ENCODE data around the gene GNB5.

GNB5 gene

GRCh38 chr15:52146776-52147175 lies 44.4 kb downstream of the GNB5 start:
- in situ Hi-C loops (cut with HindIII; ENCODE audit: low sequenced_read_pairs): no loop called here

DNA sequence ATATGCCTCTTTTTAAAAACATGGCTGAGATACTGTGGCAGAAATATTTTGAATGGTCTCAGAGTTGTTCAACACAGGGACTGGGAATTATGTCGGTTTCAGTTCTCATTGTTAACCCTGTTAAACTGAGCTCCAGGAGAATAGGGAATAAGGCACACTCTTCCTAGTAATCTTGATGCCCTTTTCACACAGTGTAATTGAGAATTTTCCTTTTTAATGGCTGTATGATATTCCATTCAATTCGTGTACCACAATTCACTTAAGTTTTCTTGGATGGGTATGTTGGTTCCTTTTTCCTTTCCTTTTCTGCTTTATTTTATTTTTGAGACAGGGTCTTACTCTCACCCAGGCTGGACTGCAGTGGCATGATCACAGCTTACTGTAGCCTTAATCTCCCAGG lies 44.9 kb downstream of the GNB5 start:
- in situ Hi-C loops (cut with HindIII; ENCODE audit: low sequenced_read_pairs): no loop called here

- in situ Hi-C loops (cut with HindIII; ENCODE audit: low sequenced_read_pairs): loop anchor here (5.0 kb wide), 1 partner anchor 162 kb away; no protein-coding TSS in a partner anchor
Observed at GRCh38 chr15:52144656-52145178, 46.5 kb downstream of the GNB5 start.

DNA sequence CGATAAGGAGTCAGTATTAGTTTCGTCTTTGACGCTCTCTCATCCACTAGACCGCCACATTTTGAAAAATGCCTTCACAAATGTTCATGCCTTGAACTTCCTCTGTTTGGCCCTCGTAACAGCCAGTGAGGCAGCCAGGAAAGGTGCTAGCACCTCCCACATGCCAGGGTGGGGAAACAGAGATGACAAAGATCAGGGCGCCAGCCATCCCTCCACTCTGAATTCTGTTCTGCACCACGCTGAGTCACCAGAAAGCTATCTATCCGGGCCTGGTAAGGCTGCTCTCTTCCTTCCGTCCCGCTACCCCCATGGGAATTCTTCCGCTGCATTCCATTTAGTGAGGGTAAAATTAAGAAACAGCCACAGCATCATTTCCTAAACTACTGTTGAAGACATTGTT lies 47.3 kb downstream of the GNB5 start:
- in situ Hi-C loops (cut with HindIII; ENCODE audit: low sequenced_read_pairs): loop anchor here (5.0 kb wide), 1 partner anchor 162 kb away; no protein-coding TSS in a partner anchor

- in situ Hi-C loops (cut with HindIII; ENCODE audit: low sequenced_read_pairs): loop anchor here (5.0 kb wide), 1 partner anchor 158 kb away; no protein-coding TSS in a partner anchor
Observed at GRCh38 chr15:52140646-52141045, 50.5 kb downstream of the GNB5 start.

DNA sequence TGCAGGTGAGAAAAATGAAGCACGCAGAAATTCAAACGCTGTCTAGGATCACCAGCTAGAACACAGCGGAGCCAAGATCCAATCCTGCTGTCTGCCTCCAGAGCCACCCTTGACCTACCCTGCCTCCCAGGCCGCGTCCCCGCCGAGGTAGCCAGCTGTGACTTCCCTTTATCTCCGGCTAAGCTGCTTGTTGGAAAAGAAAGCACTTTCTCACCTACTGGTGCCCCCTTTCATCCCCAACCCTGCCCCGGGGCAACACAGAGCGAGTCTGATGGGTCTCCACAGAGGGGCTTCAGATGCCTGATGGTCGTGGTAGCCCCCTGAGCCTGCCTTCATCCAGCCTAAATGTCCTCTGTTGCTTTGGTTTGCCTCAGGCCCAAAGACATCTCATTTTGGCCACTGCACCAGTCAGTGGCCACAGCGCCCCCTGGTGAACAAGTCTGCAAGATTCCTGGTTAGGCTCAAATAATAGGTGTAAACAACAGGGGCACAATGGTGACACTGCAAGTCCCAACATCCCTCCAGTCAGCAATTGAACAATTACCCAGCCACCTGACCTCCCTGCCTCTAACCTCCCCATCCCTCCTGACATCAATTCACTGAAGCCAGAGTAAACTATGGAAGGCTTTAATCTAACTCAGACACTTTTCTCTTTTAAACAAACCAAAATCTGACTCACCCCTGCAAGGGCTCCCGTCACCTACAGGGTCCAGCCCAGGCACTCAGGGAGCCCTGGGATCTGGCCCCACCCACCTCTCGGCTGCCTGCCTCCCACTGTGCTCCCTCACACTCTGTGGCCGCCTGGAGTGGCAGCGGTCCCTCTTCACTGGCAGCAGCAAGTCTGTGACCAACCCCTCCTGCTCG lies 51.4 kb downstream of the GNB5 start:
- in situ Hi-C loops (cut with HindIII; ENCODE audit: low sequenced_read_pairs): loop anchor here (5.0 kb wide), 1 partner anchor 158 kb away; no protein-coding TSS in a partner anchor

- in situ Hi-C loops (cut with HindIII; ENCODE audit: low sequenced_read_pairs): no loop called here
Observed at GRCh38 chr15:52137432-52138357, 53.5 kb downstream of the GNB5 start.

DNA sequence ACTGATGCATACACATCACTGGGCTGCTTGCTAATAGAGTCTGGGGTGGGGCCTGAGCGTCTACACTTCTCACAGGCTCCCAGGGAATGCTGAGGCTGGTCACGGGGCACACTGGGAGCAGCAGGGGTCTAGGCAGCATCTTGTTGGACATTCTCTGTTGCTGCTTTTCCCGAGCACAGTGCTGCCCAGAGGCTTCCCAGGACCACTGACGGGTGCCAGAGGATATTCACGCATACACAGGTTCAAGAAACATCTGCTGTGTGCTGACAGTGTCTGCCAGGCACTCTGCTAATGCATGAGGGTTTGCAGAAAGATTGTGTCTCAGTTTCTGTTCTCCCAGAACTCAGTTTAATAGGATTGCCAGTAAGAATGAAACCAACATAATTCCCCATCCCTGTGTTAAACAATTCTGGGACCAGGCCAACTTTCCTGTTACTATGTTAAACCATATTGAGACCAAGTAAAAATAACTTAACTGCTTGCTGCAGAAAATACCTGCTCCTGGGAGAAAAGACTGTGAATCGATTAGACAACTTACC lies 54.7 kb downstream of the GNB5 start:
- in situ Hi-C loops (cut with HindIII; ENCODE audit: low sequenced_read_pairs): no loop called here

GRCh38 chr15:52134502-52135144 lies 56.6 kb downstream of the GNB5 start:
- in situ Hi-C loops (cut with HindIII; ENCODE audit: low sequenced_read_pairs): no loop called here

GRCh38 chr15:52133510-52134220 lies 57.5 kb downstream of the GNB5 start:
- in situ Hi-C loops (cut with HindIII; ENCODE audit: low sequenced_read_pairs): no loop called here

DNA sequence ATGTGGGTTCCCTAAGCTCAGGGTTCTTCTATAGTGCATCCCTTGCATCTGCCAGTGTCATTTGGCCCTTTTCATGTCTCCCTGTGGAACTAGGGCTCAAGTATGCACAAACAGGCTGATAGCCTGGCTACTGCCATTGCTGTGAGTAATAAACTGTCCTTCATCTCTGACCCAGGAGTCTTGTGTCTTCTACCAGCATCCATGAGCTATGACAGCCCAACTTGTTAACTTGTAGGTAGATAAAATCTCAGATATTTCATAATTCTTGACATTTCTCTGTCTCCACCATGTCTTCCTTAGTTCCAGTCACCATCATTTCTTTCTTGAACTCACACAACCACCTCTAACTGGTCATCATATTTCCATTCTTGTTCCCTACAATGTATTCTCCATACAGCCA lies 59.1 kb downstream of the GNB5 start:
- in situ Hi-C loops (cut with HindIII; ENCODE audit: low sequenced_read_pairs): no loop called here

DNA sequence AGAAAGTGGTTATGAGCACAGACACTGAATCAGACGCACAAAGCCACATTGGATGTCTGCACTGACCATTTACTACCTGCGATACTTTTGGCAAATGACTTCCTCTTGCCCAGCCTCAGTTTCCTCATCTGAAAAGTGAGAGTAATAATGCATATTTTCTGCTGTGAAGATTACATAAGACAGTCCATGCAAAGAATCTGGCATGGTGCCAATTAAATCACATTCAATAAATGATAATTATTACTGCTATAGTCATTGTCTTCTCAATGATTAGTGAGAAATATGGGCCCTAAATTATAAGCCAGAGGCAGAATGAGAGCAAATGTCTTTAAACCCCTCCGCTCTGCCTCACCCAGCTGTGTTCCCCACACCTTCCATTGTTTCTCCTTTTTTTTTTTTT lies 62.6 kb downstream of the GNB5 start:
- in situ Hi-C loops (cut with HindIII; ENCODE audit: low sequenced_read_pairs): loop anchor here (5.0 kb wide), 1 partner anchor 106 kb away; no protein-coding TSS in a partner anchor

GRCh38 chr15:52124270-52124880 lies 66.8 kb downstream of the GNB5 start:
- in situ Hi-C loops (cut with HindIII; ENCODE audit: low sequenced_read_pairs): no loop called here

DNA sequence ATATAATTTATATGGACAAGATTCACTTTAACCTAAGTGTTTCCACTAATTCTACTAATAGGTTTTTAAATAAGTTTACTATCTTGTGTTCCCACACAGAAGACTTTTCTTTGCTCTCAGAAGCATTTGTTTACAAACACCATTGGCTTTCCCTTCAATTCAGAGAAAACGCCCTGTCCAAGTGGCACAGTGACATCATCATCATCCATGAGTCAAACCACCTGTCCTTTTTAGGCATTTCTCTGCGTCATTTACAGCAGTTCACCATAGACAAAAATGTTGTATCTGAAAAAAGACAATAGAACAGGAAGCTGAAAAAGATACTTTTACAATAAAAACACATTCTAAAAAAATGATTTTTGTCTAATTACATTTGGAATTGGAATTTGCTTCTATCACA lies 69.3 kb downstream of the GNB5 start:
- in situ Hi-C loops (cut with HindIII; ENCODE audit: low sequenced_read_pairs): no loop called here

GRCh38 chr15:52121006-52121405 lies 70.2 kb downstream of the GNB5 start:
- in situ Hi-C loops (cut with HindIII; ENCODE audit: low sequenced_read_pairs): no loop called here

DNA sequence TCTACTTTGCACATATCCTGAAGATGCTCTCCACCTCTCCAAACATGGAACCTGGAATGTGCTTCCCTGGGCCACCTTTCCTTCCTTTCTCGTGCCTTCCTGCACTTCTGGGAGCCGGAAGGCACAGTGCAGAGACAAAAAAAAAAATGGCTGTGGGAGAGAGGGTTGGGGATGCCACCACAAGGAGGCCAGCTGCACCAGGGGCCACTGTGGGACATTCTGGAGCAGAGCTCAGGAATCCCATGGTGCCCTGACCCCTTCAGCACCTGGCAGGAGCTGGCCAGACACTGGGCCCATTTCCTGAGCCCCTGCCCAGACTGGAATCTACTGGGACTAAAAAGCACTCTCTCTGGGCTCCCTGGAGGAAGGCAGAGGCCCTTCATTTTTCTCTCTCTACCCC lies 70.7 kb downstream of the GNB5 start:
- in situ Hi-C loops (cut with HindIII; ENCODE audit: low sequenced_read_pairs): no loop called here

GRCh38 chr15:52118969-52119749 lies 72.0 kb downstream of the GNB5 start:
- in situ Hi-C loops (cut with HindIII; ENCODE audit: low sequenced_read_pairs): no loop called here

DNA sequence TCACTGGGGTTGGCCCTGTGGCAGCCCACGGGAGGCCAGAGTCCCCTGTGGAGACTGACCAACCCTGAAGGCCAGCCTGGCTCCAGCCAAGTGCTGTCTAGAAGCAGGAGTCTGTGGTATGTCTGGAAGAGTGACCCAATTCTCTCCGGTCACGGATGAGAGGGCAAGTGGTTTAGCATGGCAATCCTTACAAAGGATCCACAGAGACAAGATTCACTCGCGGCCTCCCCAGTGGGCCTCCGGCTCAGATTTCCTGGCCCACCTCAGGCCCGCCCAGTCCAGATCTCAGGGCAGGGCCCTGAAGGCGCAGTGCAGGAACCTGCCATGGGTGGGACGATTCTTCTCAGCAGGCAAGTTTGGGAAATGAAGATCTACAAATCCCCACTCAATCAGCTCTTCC lies 73.6 kb downstream of the GNB5 start:
- in situ Hi-C loops (cut with HindIII; ENCODE audit: low sequenced_read_pairs): no loop called here
